Testis (tissue), 3 donors: ENCODE measurements around the gene PYGO1. TPM values are rescaled to one million over a fixed set of nuclear protein-coding genes. Genes with fewer than 3 reads are reported as not detected.

ENCODE experiments used
- DNase-seq: peaks from one replicate; pipeline ENCODE4 v3.0.0-alpha.2; 2019
- H3K27ac ChIP-seq, 2 donors: fragments of 200-600 bp; sonication (generic); one replicate each; pipeline ENCODE4 v1.5.1; 2019
- H3K27me3 ChIP-seq: fragments of 200-600 bp; sonication (generic); one replicate; pipeline ENCODE4 v1.5.1; 2019
- H3K36me3 ChIP-seq: fragments of 200-600 bp; sonication (generic); one replicate; pipeline ENCODE4 v1.5.1; 2017; ENCODE audit warnings: low read depth; ENCODE audit errors: missing control alignments
- H3K4me1 ChIP-seq: fragments of 200-600 bp; sonication (generic); one replicate; pipeline ENCODE4 v1.5.1; 2019
- H3K4me3 ChIP-seq, 2 donors: fragments of 200-600 bp; sonication (generic); one replicate each; pipeline ENCODE4 v1.5.1; 2017 to 2019
- H3K9me3 ChIP-seq: fragments of 200-600 bp; sonication (generic); one replicate; pipeline ENCODE4 v1.5.1; 2017
- POLR2A ChIP-seq: fragments of 450-650 bp; IDR thresholded peaks from one replicate; pipeline ENCODE4 v1.6.1; 2017; ENCODE audit warnings: antibody characterized with exemption, mild to moderate bottlenecking, moderate library complexity
- WGBS, 2 donors: methylation state at CpG; one replicate each; pipeline ENCODE4 v1.1.5; 2018; 5-methylcytosine and 5-hydroxymethylcytosine counted together
- intact Hi-C: fragments of 100-400 bp; cut with DNase I; formaldehyde crosslinking; loops from one replicate; pipeline ENCODE4 v1.15.1; 2023; ENCODE audit warnings: low total_unique reads
- polyA plus RNA-seq: library from polyadenylated mRNA; stranded (reverse); fragments of 350-450 nt; fragmentation: Illumina TruSeq; extraction: RNeasy Lipid Tissue Mini Kit (QIAGEN cat#74804); gene quantifications from one replicate; pipeline ENCODE4 v1.2.3, GENCODE V29; 2014; ENCODE audit warnings: low read depth, low replicate concordance; ENCODE audit not compliant: insufficient read depth
- total RNA-seq, 2 donors: library from RNA; depleted of rRNA; stranded (reverse); fragments of >200 nt; gene quantifications; one replicate each; pipeline ENCODE4 v1.2.3, GENCODE V29; 2016
- TF ChIP-seq, protein P1 (sequence below), 3 experiments: fragments of 450-650 bp in 2 of 3; fragments of 200-600 bp in 1 of 3; sonication (generic) in 1 of 3; IDR thresholded peaks; one replicate each; pipeline ENCODE4 v1.5.1; 2016 to 2019; ENCODE audit warnings: antibody characterized with exemption in 3 of 3, mild to moderate bottlenecking in 2 of 3, moderate library complexity in 1 of 3

The PYGO1 gene
- total and polyA plus RNA-seq, 3 donors from 2014 or later = 5.4 to 8.6 (median 8.5) TPM

- no peak for DNase-seq
- WGBS, 2 donors = 58 to 72% methylated on average over 6 of the region's 6 CpGs
- Histone ChIP-seq H3K4me3 (no peak overlapping the region), H3K27me3 (no peaks in the 10 kb centered on the region), H3K27ac (no peak overlapping the region), H3K9me3 (no peaks in the 10 kb centered on the region), H3K36me3 (no peaks in the 10 kb centered on the region), H3K4me1 (no peaks in the 10 kb centered on the region)
- intact Hi-C loops = no loop called here
- TF ChIP-seq, protein P1, sequence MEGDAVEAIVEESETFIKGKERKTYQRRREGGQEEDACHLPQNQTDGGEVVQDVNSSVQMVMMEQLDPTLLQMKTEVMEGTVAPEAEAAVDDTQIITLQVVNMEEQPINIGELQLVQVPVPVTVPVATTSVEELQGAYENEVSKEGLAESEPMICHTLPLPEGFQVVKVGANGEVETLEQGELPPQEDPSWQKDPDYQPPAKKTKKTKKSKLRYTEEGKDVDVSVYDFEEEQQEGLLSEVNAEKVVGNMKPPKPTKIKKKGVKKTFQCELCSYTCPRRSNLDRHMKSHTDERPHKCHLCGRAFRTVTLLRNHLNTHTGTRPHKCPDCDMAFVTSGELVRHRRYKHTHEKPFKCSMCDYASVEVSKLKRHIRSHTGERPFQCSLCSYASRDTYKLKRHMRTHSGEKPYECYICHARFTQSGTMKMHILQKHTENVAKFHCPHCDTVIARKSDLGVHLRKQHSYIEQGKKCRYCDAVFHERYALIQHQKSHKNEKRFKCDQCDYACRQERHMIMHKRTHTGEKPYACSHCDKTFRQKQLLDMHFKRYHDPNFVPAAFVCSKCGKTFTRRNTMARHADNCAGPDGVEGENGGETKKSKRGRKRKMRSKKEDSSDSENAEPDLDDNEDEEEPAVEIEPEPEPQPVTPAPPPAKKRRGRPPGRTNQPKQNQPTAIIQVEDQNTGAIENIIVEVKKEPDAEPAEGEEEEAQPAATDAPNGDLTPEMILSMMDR (IDR thresholded peaks at IDR 0.05) = no peak
- TF ChIP-seq POLR2A = no peak
These were observed 11.2 kb downstream of the PYGO1 start for GRCh38 chr15:55576943-55577342.

DNA sequence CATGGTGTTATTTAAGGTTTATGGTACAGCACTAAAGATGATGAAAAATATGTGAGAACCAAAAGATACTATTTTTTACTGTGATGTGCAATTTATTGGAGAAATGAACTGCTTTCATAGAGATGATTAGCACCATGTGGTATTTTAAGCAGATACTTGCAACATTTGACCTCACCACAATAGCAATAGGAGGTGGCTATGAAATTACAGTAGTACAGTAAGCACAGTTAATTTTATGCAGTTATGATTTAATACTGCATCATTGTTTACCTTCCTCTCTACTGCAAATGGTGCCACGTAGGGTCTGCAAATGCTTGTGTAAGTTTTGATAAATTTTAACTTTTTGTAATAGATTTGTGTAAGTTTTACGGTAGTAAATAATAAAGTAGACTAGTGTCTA, 14.0 kb downstream of the PYGO1 start:
- Histone ChIP-seq H3K36me3 (no peaks in the 10 kb centered on the region), H3K4me1 (no peaks in the 10 kb centered on the region), H3K27me3 (no peaks in the 10 kb centered on the region), H3K9me3 (no peaks in the 10 kb centered on the region), H3K27ac (no peak overlapping the region), H3K4me3 (no peak overlapping the region)
- DNase-seq = no peak
- TF ChIP-seq, protein P1 (IDR thresholded peaks at IDR 0.05) = no peak
- no peak for TF ChIP-seq POLR2A
- intact Hi-C loops = no loop called here
- WGBS, 2 donors = 94 to 96% methylated on average over 2 of the region's 2 CpGs

DNA sequence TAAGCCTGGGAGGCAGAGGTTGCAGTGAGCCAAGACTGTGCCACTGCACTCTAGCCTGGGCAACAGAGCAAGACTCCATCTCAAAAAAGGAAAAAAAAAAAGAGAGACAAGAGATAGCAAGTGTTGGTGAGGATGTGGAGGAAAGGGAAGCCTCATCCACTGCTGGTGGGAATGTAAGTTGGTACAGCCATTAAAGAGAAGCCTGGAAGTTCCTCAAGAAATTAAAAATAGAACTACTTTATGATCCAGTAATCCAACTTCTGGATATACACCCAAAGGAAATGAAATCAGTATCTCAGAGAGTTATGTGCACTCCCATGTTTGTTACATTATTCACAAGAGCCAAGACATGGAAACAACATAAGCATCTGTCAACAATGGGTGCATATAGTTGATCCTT, 14.9 kb downstream of the PYGO1 start:
- Histone ChIP-seq H3K4me1 (no peaks in the 10 kb centered on the region), H3K36me3 (no peaks in the 10 kb centered on the region), H3K27ac (no peak overlapping the region), H3K4me3 (no peak overlapping the region), H3K27me3 (no peaks in the 10 kb centered on the region), H3K9me3 (no peaks in the 10 kb centered on the region)
- TF ChIP-seq, protein P1 (IDR thresholded peaks at IDR 0.05) = no peak
- TF ChIP-seq POLR2A = no peak
- no peak for DNase-seq
- intact Hi-C loops = no loop called here

- WGBS, 2 donors = 92 to 96% methylated on average over 2 of the region's 2 CpGs
- H3K27ac ChIP-seq = no peak overlapping the region
- no peak for DNase-seq
These were observed 23.6 kb downstream of the PYGO1 start for GRCh38 chr15:55564347-55565145.

More at GRCh38 chr15:55564347-55565145, 23.6 kb downstream of the PYGO1 start:
- no peaks in the 10 kb centered on the region for H3K27me3 ChIP-seq
- no peak overlapping the region for H3K4me3 ChIP-seq
- intact Hi-C loops = no loop called here
- H3K9me3 ChIP-seq = no peaks in the 10 kb centered on the region
- no peaks in the 10 kb centered on the region for H3K4me1 ChIP-seq
- no peak for TF ChIP-seq POLR2A
- TF ChIP-seq, protein P1 (IDR thresholded peaks at IDR 0.05) = no peak
- H3K36me3 ChIP-seq = no peaks in the 10 kb centered on the region
